Fibroblast of lung (primary cell): ENCODE measurements around the gene AGBL1. TPM values are rescaled to one million over a fixed set of nuclear protein-coding genes. Genes with fewer than 3 reads are reported as not detected.

ENCODE experiments used
- DNase-seq, 2 donors: peaks; one replicate each; pipeline versions ENCODE4 v3.0.0 to v3.0.0-alpha.2; 2010; ENCODE audit warnings: low read depth in 2 of 2
- H2AFZ ChIP-seq: 2 replicates; pipeline ENCODE4 v1.5.1; 2012; ENCODE audit warnings: low read length, control low read depth, inconsistent platforms
- H3K27ac ChIP-seq: 2 replicates; pipeline ENCODE4 v1.5.1; 2011; ENCODE audit warnings: low read length, control low read depth; ENCODE audit not compliant: insufficient read depth
- H3K27me3 ChIP-seq: 2 replicates; pipeline ENCODE4 v1.5.1; 2011; ENCODE audit warnings: mild to moderate bottlenecking, low read length; ENCODE audit not compliant: control insufficient read depth, insufficient read depth
- H3K36me3 ChIP-seq: 2 replicates; pipeline ENCODE4 v1.5.1; 2011; ENCODE audit warnings: low read length; ENCODE audit not compliant: control insufficient read depth, insufficient read depth
- H3K4me1 ChIP-seq: 2 replicates; pipeline ENCODE4 v1.5.1; 2011; ENCODE audit warnings: low read length; ENCODE audit not compliant: control insufficient read depth, insufficient read depth; ENCODE audit errors: extremely low read depth
- H3K4me2 ChIP-seq: 2 replicates; pipeline ENCODE4 v1.5.1; 2011; ENCODE audit warnings: low read length, control low read depth; ENCODE audit not compliant: insufficient read depth; ENCODE audit errors: extremely low read depth
- H3K4me3 ChIP-seq, 4 experiments: fragments of 200-600 bp in 1 of 4; sonication (generic) in 1 of 4; replicated peaks in 1 of 4; 2 replicates each; pipeline ENCODE4 v1.5.1; 2011 to 2016; ENCODE audit warnings: low read length in 4 of 4, low read depth in 3 of 4, mild to moderate bottlenecking in 3 of 4, control low read depth in 2 of 4, inconsistent platforms in 1 of 4, mixed read lengths in 1 of 4; ENCODE audit not compliant: insufficient read depth in 1 of 4; ENCODE audit errors: control extremely low read depth in 1 of 4
- H3K79me2 ChIP-seq: 2 replicates; pipeline ENCODE4 v1.5.1; 2012; ENCODE audit warnings: mild to moderate bottlenecking, low read length, inconsistent platforms; ENCODE audit not compliant: control insufficient read depth, insufficient read depth
- H3K9ac ChIP-seq: 2 replicates; pipeline ENCODE4 v1.5.1; 2011; ENCODE audit warnings: mild to moderate bottlenecking, low read length, control low read depth; ENCODE audit not compliant: insufficient read depth
- H3K9me3 ChIP-seq: 2 replicates; pipeline ENCODE4 v1.5.1; 2012; ENCODE audit warnings: low read depth, low read length; ENCODE audit not compliant: control insufficient read depth, insufficient read depth
- H4K20me1 ChIP-seq: 2 replicates; pipeline ENCODE4 v1.5.1; 2011; ENCODE audit warnings: low read length; ENCODE audit not compliant: control insufficient read depth, insufficient read depth; ENCODE audit errors: extremely low read depth
- EZH2 ChIP-seq: IDR thresholded peaks from 2 replicates; pipeline ENCODE4 v1.5.1; 2012; ENCODE audit warnings: low read length, control low read depth, mild to moderate bottlenecking; ENCODE audit errors: missing control alignments
- polyA plus RNA-seq, 2 donors: library from polyadenylated mRNA; depleted of rRNA in 1 of 2; stranded (reverse) in 1 of 2; unstranded in 1 of 2; fragments of >200 nt; gene quantifications; 2 replicates each; pipeline ENCODE4 v1.2.1, GENCODE V29; 2011 to 2012; ENCODE audit warnings: missing spikeins in 1 of 2
- total RNA-seq: library from RNA; depleted of rRNA; stranded (reverse); fragments of >200 nt; gene quantifications from 2 replicates; pipeline ENCODE4 v1.2.1, GENCODE V29; 2014
- TF ChIP-seq, protein P1 (sequence below), 2 donors: IDR thresholded peaks in 1 of 2; conservative IDR thresholded peaks in 1 of 2; 1 replicate in 1 of 2; 2 replicates in 1 of 2; pipeline ENCODE4 v1.5.1; 2011 to 2012; ENCODE audit warnings: low read length in 2 of 2, control low read depth in 1 of 2, inconsistent platforms in 1 of 2, low read depth in 1 of 2, mild to moderate bottlenecking in 1 of 2

AGBL1 gene
- total and polyA plus RNA-seq, 2 donors (not counting 1 experiment from before 2014, with no cell fraction given), result not detected

- no peak overlapping the region for H3K4me3 ChIP-seq
- H4K20me1 ChIP-seq, result no peaks in the 10 kb centered on the region
- H2AFZ ChIP-seq, result no peak overlapping the region
- H3K4me1 ChIP-seq, result no peaks in the 10 kb centered on the region
- H3K36me3 ChIP-seq, result no peaks in the 10 kb centered on the region
- no peak for DNase-seq
- TF ChIP-seq, protein P1, sequence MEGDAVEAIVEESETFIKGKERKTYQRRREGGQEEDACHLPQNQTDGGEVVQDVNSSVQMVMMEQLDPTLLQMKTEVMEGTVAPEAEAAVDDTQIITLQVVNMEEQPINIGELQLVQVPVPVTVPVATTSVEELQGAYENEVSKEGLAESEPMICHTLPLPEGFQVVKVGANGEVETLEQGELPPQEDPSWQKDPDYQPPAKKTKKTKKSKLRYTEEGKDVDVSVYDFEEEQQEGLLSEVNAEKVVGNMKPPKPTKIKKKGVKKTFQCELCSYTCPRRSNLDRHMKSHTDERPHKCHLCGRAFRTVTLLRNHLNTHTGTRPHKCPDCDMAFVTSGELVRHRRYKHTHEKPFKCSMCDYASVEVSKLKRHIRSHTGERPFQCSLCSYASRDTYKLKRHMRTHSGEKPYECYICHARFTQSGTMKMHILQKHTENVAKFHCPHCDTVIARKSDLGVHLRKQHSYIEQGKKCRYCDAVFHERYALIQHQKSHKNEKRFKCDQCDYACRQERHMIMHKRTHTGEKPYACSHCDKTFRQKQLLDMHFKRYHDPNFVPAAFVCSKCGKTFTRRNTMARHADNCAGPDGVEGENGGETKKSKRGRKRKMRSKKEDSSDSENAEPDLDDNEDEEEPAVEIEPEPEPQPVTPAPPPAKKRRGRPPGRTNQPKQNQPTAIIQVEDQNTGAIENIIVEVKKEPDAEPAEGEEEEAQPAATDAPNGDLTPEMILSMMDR (conservative IDR thresholded peaks at IDR 0.05 in 1 of 2, IDR thresholded peaks at IDR 0.05 in 1 of 2; ENCODE audit: low read depth in 1 of 2, low read length in 2 of 2), result no peak
- TF ChIP-seq EZH2, result no peak
- H3K4me2 ChIP-seq, result no peak overlapping the region
- H3K27me3 ChIP-seq, result no peaks in the 10 kb centered on the region
- H3K9me3 ChIP-seq, result no peaks in the 10 kb centered on the region
- no peaks in the 10 kb centered on the region for H3K79me2 ChIP-seq
- no peak overlapping the region for H3K27ac ChIP-seq
- H3K9ac ChIP-seq, result no peak overlapping the region
Observed at GRCh38 chr15:86273309-86273708, 193.6 kb downstream of the AGBL1 start.

DNA sequence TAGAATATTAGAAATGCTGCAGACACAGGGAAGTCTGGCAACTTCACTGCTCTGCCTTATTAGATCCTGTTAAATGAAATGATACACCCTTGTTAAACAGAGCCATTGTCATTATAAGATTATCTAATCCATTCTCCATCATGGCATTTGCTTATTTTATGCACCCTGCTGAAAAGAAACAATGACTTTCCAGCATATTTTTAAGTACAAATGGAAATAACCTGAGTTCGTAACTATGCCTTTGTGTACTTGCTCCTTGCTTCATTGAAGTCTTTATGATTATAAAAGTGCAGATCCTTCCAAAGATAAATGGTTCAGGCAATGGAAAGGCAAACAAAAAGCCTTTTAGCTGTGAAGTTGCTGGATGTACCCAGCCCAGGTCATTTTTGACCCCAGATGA is 195.7 kb downstream of the AGBL1 start:
- H2AFZ ChIP-seq, result no peak overlapping the region
- no peak for DNase-seq

GRCh38 chr15:86278586-86278985 is 198.9 kb downstream of the AGBL1 start:
- Histone ChIP-seq H2AFZ (no peak overlapping the region), H3K4me1 (no peaks in the 10 kb centered on the region), H3K36me3 (no peaks in the 10 kb centered on the region), H3K27me3 (no peaks in the 10 kb centered on the region), H3K9ac (no peak overlapping the region), H3K79me2 (no peaks in the 10 kb centered on the region), H3K27ac (no peak overlapping the region), H3K4me2 (no peak overlapping the region), H3K4me3 (no peak overlapping the region), H4K20me1 (no peaks in the 10 kb centered on the region), H3K9me3 (no peaks in the 10 kb centered on the region)
- no peak for DNase-seq
- TF ChIP-seq EZH2, result no peak
- TF ChIP-seq, protein P1 (conservative IDR thresholded peaks at IDR 0.05 in 1 of 2, IDR thresholded peaks at IDR 0.05 in 1 of 2; ENCODE audit: low read depth in 1 of 2, low read length in 2 of 2), result no peak

More for the DNA sequence above, 195.7 kb downstream of the AGBL1 start:
- Histone ChIP-seq H3K79me2 (no peaks in the 10 kb centered on the region), H3K9me3 (no peaks in the 10 kb centered on the region), H3K27me3 (no peaks in the 10 kb centered on the region), H3K4me2 (no peak overlapping the region), H3K27ac (no peak overlapping the region), H4K20me1 (no peaks in the 10 kb centered on the region), H3K36me3 (no peaks in the 10 kb centered on the region), H3K4me3 (no peak overlapping the region), H3K9ac (no peak overlapping the region), H3K4me1 (no peaks in the 10 kb centered on the region)
- TF ChIP-seq, protein P1 (conservative IDR thresholded peaks at IDR 0.05 in 1 of 2, IDR thresholded peaks at IDR 0.05 in 1 of 2; ENCODE audit: low read depth in 1 of 2, low read length in 2 of 2), result no peak
- no peak for TF ChIP-seq EZH2
